T-helper 1 cell (primary cell): ENCODE results near the gene LELP1.
A peak's percentile ranks its signal among the peaks of the same experiment; 100 is the strongest.
"Not testable (repeated sequence)": the region's sequence is repeated elsewhere in the genome, so short reads cannot be mapped to it uniquely, and the experiment has no call there.

Experiments used
- DNase-seq, 5 donors: peaks; one replicate each; pipeline ENCODE4 v3.0.0-alpha.2; 2012 to 2020

LELP1 gene

DNA sequence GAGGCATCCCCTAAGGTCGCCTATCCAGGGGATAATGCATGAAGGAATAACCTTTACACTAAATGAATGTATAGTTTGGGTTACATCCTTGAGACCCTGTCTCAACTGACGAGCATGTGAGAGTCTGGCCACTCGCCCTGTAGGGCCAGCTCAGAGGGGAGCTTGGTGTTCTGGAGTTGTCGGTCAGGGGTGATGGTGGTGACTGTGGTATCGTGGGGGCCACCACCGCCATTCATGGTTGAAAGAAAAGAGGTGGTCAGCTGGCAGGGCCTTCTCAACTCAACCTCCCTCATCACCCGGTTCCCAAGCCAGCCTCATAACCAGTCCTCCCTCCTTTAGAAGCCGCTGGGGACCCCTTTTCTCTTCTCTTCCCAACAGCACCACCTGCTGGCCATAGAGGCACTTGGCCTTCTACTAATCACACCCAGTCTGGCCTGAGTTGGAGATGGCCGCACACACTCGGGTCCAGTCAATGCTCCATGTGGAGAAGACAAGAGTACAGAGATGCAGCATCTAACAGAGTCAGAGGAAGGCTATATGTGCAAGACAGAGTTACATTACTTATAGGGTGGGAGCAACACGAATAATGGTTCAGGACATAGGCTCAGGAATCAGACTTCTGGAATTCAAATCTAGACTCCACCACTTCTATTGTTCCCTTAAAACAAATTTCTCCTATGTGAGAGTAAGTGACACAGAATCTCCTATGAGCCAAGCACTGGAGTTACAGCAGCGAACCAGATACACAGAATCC is 26.0 kb downstream of the LELP1 start:
- DNase-seq: not testable (repeated sequence)

GRCh38 chr1:153231363-153231762 is 28.1 kb downstream of the LELP1 start:
- DNase-seq: no peak

- DNase-seq: no peak
Measured at GRCh38 chr1:153231785-153232184, 28.6 kb downstream of the LELP1 start.

DNA sequence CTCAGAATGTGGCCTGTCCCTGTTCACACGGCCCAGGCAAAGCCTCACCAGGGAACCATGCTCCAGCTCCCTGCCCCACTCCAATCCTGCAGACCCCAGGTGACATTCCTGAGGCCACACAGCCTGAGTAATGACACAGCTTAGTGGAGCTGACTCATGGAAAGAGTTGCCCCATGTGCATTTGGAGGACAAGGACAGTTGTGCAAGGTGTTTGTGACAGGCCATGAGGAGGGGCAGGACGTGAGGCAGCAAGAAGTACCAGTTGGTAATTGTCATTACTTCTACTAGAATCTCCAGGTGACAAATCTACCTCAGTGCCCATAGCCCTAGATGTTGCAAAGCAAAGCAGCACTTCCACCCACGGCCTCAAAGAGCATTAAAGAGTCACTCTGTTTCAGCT is 29.3 kb downstream of the LELP1 start:
- no peak for DNase-seq

- no peak for DNase-seq
Measured at GRCh38 chr1:153233448-153233847, 30.2 kb downstream of the LELP1 start.

- DNase-seq: no peak
Measured at GRCh38 chr1:153238527-153238926, 35.3 kb downstream of the LELP1 start.

DNA sequence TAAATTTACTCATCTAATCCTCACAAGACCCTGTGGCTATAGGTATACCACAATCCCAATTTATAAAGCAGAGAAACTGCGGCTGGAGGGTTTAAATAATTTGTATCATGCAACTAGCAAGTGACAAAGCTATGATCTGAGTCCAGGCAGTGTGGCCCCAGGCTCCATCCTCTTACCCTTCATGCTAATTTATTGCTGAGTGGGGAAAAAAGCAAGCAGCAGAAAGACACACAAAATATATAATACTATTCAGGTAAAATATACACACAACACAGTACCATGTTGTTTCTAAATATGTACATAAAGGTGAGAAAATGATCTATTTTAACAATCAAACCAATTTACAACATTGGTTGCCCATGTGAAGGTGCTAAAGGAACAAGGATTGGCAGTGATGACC is 38.9 kb downstream of the LELP1 start:
- no peak for DNase-seq

DNA sequence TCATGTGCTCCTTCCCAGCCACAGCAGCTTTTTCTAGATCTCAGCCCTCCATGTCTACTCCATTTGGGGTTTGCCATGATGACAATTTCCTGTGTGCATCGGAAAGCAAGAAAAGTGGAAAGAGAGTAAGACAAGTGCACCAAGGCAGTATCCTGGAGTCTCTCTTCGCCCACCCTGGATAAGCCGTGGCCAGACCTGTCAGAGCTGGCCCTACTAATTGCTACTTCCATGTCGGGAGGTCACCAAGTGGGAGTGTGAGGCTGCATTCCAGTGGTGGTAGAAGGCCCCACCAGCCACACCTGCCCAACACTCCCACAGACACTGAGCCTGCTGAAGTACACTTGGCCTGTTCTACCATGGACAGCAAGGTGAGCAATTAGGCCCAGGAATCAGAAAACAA is 42.2 kb downstream of the LELP1 start:
- DNase-seq: no peak

DNA sequence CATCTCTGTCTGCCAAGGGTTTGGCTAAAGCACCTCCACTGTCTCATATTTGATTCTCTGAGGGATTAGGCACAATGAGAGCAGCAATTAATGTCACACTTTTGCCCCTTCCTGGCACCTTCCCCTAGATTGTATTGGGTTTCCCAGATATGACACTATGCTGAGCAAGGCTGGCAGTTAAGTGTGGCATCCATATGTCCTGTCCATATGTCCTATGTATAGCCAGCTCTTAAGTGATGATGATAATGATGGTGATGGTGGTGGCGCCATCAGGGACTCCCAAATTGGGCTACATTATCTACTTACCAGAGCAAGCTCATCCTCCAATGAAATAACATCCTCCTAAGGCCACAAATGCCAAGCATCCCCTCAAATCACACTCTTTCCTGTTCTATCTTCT is 42.8 kb downstream of the LELP1 start:
- no peak for DNase-seq

DNA sequence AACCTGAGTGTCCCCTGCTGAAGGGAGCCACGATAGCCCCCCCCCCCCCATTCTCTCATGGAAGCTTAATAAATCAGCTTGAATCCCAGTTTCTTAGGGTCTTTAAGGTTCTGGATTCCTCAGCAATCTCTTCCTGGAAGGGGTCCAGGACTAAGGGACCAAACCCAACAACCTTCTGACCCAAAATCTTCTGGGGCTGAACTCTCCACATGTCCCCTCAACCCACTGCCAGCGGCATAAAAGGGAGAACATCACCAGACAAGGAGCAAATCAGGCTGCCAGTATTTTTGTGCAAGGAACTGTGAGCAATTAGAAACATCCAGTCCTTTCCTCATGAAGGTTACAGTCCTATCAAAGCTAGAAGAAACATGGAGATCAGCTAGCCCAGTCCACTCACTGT is 43.6 kb downstream of the LELP1 start:
- no peak for DNase-seq

DNA sequence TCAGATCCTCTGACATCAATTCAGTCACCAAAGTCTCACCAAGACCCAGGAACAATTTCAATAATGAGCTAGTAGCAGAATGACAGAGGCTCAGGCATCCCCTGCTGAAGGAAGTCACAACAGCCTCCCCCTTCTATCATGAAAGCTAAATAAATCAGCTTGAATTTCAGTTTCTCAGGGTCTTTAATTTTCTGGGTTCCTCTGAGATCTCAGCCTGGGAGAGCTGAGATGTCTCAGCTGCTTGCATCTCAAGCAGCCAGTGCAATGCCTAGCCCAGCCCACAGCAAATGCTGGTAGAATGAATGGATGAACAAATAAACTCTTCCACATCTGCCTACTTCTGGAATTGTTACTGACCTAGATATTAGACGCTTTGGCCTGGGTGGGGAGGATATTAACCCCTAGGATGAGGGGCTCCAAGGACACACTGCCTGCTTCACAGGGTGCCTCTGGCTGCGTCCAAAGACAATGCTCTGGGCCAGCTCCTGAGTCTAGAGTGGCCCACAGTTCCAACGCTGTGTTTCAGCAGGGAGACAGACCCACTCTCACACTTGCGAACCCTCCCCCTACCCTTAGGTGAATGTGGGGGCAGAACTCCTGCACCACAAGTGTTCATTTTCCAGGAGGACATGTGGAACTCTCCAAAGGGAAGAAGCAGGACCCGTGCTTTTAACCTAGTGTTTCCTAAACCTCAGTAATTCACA is 45.1 kb downstream of the LELP1 start:
- no peak for DNase-seq

GRCh38 chr1:153250166-153250565 is 46.9 kb downstream of the LELP1 start:
- no peak for DNase-seq

DNA sequence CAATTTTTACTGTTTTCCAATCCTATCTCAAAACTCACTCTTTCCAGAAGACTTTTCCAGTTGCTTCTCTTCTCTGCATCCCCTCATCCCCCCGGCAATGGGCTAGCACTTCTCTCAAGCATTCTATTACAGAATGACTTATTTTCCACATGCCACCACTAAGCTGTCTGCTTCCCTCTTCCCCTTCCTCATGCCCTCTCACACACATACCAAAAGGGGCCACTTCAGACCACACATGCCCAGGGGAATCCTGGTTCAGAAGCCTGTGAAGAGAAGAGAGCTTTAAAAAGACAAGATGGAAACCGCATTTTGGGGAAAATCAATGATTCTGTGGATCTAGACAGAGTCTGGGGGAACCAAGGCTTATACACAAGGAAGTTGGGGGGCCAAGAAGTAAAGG is 47.9 kb downstream of the LELP1 start:
- DNase-seq: no peak

GRCh38 chr1:153251562-153251961 is 48.3 kb downstream of the LELP1 start:
- DNase-seq: no peak

GRCh38 chr1:153251988-153252387 is 48.8 kb downstream of the LELP1 start:
- DNase-seq: no peak

- no peak for DNase-seq
Measured at GRCh38 chr1:153253076-153253475, 49.8 kb downstream of the LELP1 start.

GRCh38 chr1:153253693-153254092 is 50.5 kb downstream of the LELP1 start:
- peak in 1 of 5 donors; percentile 17 for DNase-seq
